Measurements from ENCODE around the gene DNASE1L2. TPM values are rescaled to one million over a fixed set of nuclear protein-coding genes. Genes with fewer than 3 reads are reported as not detected.

The DNASE1L2 gene
- total and polyA plus RNA-seq, 2 of the 4 experiments (the other 2 are of a cell fraction): 0.18 to 0.75 TPM

DNA sequence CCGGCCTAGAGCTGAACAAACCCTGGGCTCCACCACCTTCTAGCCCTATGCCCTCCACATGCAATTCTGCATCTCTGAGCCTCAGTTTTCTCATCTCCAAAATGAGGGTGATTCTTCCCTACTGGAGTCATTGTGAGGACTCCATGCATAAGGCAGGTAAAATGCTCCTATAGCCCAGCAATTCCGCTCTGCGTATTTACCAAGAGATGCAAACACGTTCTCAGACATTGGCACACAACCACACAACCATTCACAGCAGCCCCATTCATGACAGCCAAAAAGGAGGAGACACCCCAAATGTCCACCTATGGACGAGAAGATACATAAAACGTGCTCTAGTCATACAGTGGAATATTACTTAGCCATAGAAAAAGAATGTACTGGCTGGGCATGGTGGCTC is 35.9 kb upstream of the DNASE1L2 start:
- H3K18ac ChIP-seq (ENCODE audit: low read depth, low read length): no peak overlapping the region
- no peak overlapping the region for H3K14ac ChIP-seq (replicated peaks; ENCODE audit: low read depth, low read length)
- 81% methylated on average over 3 of the region's 6 CpGs; no CpG with 5 or more reads in 1 of the 2 experiments for WGBS, 2 experiments (ENCODE audit: extremely low coverage in 2 of 2, insufficient read length in 1 of 2)
- H3K4me1 ChIP-seq (ENCODE audit: control insufficient read depth, insufficient read depth, low read length): 0 out of 2 replicates have a peak, but pooled peaks cover 2% of the 10 kb centered on the region
- H4K91ac ChIP-seq (ENCODE audit: insufficient read depth, low read depth, low read length): no peak overlapping the region
- no peak overlapping the region for H2BK120ac ChIP-seq (ENCODE audit: low read depth, low read length)
- H4K5ac ChIP-seq (ENCODE audit: low read depth, low read length): no peak overlapping the region
- H3K9me3 ChIP-seq (ENCODE audit: control insufficient read depth, insufficient read depth, low read length): no peaks in the 10 kb centered on the region
- no peak overlapping the region for H2AFZ ChIP-seq (replicated peaks; ENCODE audit: low read length, poor library complexity)
- no peaks in the 10 kb centered on the region; the same call in 1 of the 2 replicates for H4K20me1 ChIP-seq (ENCODE audit: insufficient read depth, low read length)
- CTCF ChIA-PET: no interaction called here
- no peak overlapping the region for H3K4me3 ChIP-seq (ENCODE audit: insufficient read depth, low read depth, low read length)
- H3K23ac ChIP-seq (ENCODE audit: low read depth, low read length): no peak overlapping the region; the same call in 1 of the 2 replicates
- H3K27me3 ChIP-seq (ENCODE audit: control insufficient read depth, insufficient read depth, low read length): peaks cover 47% of the 10 kb centered on the region
- H3K79me1 ChIP-seq (ENCODE audit: low read depth in 1 of 2, low read length in 2 of 2): peaks cover 0 to 4% of the 10 kb centered on the region in 2 experiments; a peak in 1 of 4 replicates
- no peak overlapping the region for H2BK15ac ChIP-seq (ENCODE audit: low read depth, low read length)
- no peaks in the 10 kb centered on the region for H3K36me3 ChIP-seq (ENCODE audit: control insufficient read depth, insufficient read depth, low read length)
- H3K9me1 ChIP-seq (ENCODE audit: insufficient read depth, low read length): peaks cover 3% of the 10 kb centered on the region; the same call in 1 of the 2 replicates
- no peak overlapping the region for H3K9ac ChIP-seq (ENCODE audit: low read depth, low read length)
- H3K27ac ChIP-seq (ENCODE audit: insufficient read depth, low read length): no peak overlapping the region
- no peak overlapping the region for H3K56ac ChIP-seq (ENCODE audit: extremely low read depth, insufficient read depth, low read length)
- intact Hi-C loops (cut with micrococcal nuclease) (no loop called here), in situ Hi-C loops (cut with MboI; ENCODE audit: low sequenced_read_pairs) (no loop called here), dilution Hi-C loops (cut with HindIII; ENCODE audit: low sequenced_read_pairs, unreplicated experiment) (no loop called here)
- no peak overlapping the region for H2AK5ac ChIP-seq (ENCODE audit: low read depth, low read length)
- BruUV-seq (replicated peaks): no TSS peak
- H3K4ac ChIP-seq (ENCODE audit: low read depth, low read length): no peak overlapping the region
- H2BK20ac ChIP-seq (ENCODE audit: low read depth, low read length): no peak overlapping the region
- H2BK5ac ChIP-seq (ENCODE audit: low read depth, low read length, poor library complexity, severe bottlenecking): no peak overlapping the region
- DNase-seq (no peak), ATAC-seq (ENCODE audit: low read depth) (no peak)
- TF ChIP-seq RAD21 (IDR thresholded peaks at IDR 0.05; ENCODE audit: low read length) (no peak), CHD1 (IDR thresholded peaks at IDR 0.05; ENCODE audit: low read depth, low read length) (no peak), FOS (IDR thresholded peaks at IDR 0.05; ENCODE audit: low read depth, low read length) (no peak), MAZ (IDR thresholded peaks at IDR 0.05; ENCODE audit: borderline replicate concordance, low read depth, low read length) (no peak), NFE2L2 (IDR thresholded peaks at IDR 0.05; ENCODE audit: low read depth, low read length) (no peak), RCOR1 (IDR thresholded peaks at IDR 0.05; ENCODE audit: insufficient replicate concordance, low read length) (no peak), MAFK (IDR thresholded peaks at IDR 0.05; ENCODE audit: low read depth, low read length) (no peak), SMC3 (IDR thresholded peaks at IDR 0.05; ENCODE audit: low read depth, low read length) (no peak), MXI1 (IDR thresholded peaks at IDR 0.05; ENCODE audit: borderline replicate concordance, low read depth, low read length) (no peak), RFX5 (IDR thresholded peaks at IDR 0.05; ENCODE audit: low read depth, low read length) (no peak), BHLHE40 (IDR thresholded peaks at IDR 0.05; ENCODE audit: low read depth, low read length) (no peak), CEBPB (IDR thresholded peaks at IDR 0.05; ENCODE audit: low read depth, low read length) (no peak), POLR2A (IDR thresholded peaks at IDR 0.05; ENCODE audit: low read depth, low read length) (no peak)
- TF ChIP-seq, protein P1, sequence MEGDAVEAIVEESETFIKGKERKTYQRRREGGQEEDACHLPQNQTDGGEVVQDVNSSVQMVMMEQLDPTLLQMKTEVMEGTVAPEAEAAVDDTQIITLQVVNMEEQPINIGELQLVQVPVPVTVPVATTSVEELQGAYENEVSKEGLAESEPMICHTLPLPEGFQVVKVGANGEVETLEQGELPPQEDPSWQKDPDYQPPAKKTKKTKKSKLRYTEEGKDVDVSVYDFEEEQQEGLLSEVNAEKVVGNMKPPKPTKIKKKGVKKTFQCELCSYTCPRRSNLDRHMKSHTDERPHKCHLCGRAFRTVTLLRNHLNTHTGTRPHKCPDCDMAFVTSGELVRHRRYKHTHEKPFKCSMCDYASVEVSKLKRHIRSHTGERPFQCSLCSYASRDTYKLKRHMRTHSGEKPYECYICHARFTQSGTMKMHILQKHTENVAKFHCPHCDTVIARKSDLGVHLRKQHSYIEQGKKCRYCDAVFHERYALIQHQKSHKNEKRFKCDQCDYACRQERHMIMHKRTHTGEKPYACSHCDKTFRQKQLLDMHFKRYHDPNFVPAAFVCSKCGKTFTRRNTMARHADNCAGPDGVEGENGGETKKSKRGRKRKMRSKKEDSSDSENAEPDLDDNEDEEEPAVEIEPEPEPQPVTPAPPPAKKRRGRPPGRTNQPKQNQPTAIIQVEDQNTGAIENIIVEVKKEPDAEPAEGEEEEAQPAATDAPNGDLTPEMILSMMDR (conservative IDR thresholded peaks at IDR 0.05; ENCODE audit: low read depth, low read length): no peak
- TF ChIP-seq, protein P2, sequence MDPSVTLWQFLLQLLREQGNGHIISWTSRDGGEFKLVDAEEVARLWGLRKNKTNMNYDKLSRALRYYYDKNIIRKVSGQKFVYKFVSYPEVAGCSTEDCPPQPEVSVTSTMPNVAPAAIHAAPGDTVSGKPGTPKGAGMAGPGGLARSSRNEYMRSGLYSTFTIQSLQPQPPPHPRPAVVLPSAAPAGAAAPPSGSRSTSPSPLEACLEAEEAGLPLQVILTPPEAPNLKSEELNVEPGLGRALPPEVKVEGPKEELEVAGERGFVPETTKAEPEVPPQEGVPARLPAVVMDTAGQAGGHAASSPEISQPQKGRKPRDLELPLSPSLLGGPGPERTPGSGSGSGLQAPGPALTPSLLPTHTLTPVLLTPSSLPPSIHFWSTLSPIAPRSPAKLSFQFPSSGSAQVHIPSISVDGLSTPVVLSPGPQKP (IDR thresholded peaks at IDR 0.05; ENCODE audit: borderline replicate concordance, low read depth, low read length): no peak
- TF ChIP-seq, protein P3, sequence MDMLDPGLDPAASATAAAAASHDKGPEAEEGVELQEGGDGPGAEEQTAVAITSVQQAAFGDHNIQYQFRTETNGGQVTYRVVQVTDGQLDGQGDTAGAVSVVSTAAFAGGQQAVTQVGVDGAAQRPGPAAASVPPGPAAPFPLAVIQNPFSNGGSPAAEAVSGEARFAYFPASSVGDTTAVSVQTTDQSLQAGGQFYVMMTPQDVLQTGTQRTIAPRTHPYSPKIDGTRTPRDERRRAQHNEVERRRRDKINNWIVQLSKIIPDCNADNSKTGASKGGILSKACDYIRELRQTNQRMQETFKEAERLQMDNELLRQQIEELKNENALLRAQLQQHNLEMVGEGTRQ (IDR thresholded peaks at IDR 0.05; ENCODE audit: low read depth, low read length): no peak
- POLR2A ChIA-PET (ENCODE audit: unreplicated experiment): no interaction called here
- no peak overlapping the region for H4K8ac ChIP-seq (ENCODE audit: low read depth in 2 of 2, low read length in 2 of 2)
- H3K4me2 ChIP-seq (ENCODE audit: low read depth, low read length): no peak overlapping the region
- no peak overlapping the region for H2AK9ac ChIP-seq (replicated peaks; ENCODE audit: low read depth, low read length, poor library complexity)

Measured in IMR-90 (cell line).